ENCODE results near the gene DDRGK1. TPM values are rescaled to one million over a fixed set of nuclear protein-coding genes. Genes with fewer than 3 reads are reported as not detected.
"Not testable (repeated sequence)": the region's sequence is repeated elsewhere in the genome, so short reads cannot be mapped to it uniquely, and the experiment has no call there.

Gene DDRGK1
- total RNA-seq, 4 donors from 2014 or later, result 59.2 to 71.7 (median 66.4) TPM

DNA sequence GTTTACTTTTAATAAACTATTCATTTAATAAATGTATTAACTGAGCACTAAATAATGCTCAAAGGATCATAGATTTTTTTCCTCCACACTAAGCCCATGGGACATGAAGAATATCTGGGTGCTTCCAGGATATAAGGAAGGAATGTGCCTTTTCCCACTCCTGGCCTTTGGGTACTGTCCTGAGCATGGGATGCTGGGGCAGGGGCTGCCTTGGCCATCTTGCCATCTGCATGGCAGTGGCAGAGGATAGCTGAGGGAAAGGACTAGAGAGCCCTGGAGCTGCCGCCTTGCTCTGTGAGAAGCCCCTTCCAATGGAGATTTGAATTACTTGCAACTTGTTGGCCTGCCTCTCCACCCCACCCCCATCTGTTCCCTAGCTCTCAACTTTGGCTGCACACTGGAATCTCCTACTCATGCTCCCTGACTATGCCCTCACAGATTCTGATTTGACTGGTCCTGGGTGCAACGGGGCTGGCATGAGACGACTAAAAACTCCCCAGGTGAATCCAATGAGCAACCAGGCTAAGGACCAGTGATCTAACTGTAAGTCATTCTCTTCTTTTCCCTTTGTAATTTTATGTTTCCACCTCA is 15.6 kb downstream of the DDRGK1 start:
- 80 to 91% methylated on average over 3 of the region's 3 CpGs for WGBS, 2 donors
- Histone ChIP-seq H3K36me3 (peaks cover 18 to 61% (median 30%) of the 10 kb centered on the region in 3 donors), H3K4me3 (no peak overlapping the region), H3K27me3 (no peaks in the 10 kb centered on the region), H3K27ac (no peak overlapping the region), H3K9me3 (no peaks in the 10 kb centered on the region), H3K4me1 (peaks cover 0 to 8% (median 7%) of the 10 kb centered on the region in 3 donors)
- DNase-seq, result no peak
- intact Hi-C loops (cut with DNase I), result no loop called here
- no peak for TF ChIP-seq CTCF (IDR thresholded peaks at IDR 0.05)
- TF ChIP-seq POLR2A (IDR thresholded peaks at IDR 0.05), result no peak

GRCh38 chr20:3187861-3188260 is 16.6 kb downstream of the DDRGK1 start:
- 92 to 98% methylated on average over 9 of the region's 9 CpGs for WGBS, 2 donors
- H3K27me3 ChIP-seq; DNase-seq; intact Hi-C loops (cut with DNase I); H3K9me3 ChIP-seq; H3K27ac ChIP-seq; H3K4me3 ChIP-seq: not testable (repeated sequence)
- peaks cover 0 to 10% (median 8%) of the 10 kb centered on the region in 3 donors for H3K4me1 ChIP-seq
- peaks cover 11 to 50% (median 22%) of the 10 kb centered on the region in 3 donors for H3K36me3 ChIP-seq

DNA sequence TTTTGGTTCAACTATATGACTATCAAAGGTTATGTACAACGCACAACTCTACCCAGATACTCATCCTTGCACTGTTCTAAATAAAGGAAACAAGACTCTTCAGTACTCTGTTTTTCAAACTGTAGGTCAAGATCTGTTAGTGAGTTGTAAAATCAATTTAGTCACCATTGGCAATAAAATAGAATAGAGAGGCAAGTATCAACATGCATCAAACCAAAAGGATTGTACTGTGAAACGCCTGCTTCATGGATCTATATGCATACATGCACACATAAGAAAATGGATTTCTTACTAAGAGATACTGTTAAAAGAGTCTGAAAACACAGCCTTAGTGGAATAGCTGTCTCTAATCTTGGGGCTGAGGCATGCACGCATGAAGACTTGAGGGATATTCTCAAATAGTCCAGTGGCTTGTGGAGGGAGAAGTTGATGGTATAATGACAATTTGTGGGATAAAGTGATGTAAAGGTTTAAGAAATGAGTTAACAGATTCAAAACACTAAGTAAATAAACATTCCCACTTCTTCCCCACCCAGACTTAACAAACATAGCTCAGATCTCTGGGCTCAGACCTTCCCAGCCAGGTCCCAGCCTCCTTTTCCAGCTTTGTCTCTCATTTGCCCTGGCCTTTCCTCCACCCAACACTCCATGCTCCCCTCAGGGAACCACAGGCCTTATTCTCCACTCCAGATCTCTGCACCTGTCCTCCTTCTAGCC is 20.4 kb downstream of the DDRGK1 start:
- Histone ChIP-seq H3K36me3 (peaks cover 0 to 12% (median 0%) of the 10 kb centered on the region in 3 donors), H3K27ac (no peak overlapping the region), H3K4me3 (no peak overlapping the region), H3K9me3 (no peaks in the 10 kb centered on the region), H3K4me1 (peaks cover 0 to 10% (median 8%) of the 10 kb centered on the region in 3 donors), H3K27me3 (no peaks in the 10 kb centered on the region)
- no peak for DNase-seq
- WGBS, 2 donors, result 51 to 59% methylated on average over 3 of the region's 3 CpGs
- intact Hi-C loops (cut with DNase I), result no loop called here
- TF ChIP-seq CTCF (IDR thresholded peaks at IDR 0.05) (no peak), POLR2A (IDR thresholded peaks at IDR 0.05) (no peak)

GRCh38 chr20:3182429-3182828 is 22.1 kb downstream of the DDRGK1 start:
- H3K4me3 ChIP-seq; H3K27me3 ChIP-seq; H3K9me3 ChIP-seq; intact Hi-C loops (cut with DNase I); H3K27ac ChIP-seq; DNase-seq; H3K36me3 ChIP-seq: not testable (repeated sequence)
- WGBS, 2 donors, result 88 to 94% methylated on average over 2 to 5 of the region's 5 CpGs
- H3K4me1 ChIP-seq, result peaks cover 0 to 10% (median 8%) of the 10 kb centered on the region in 3 donors

GRCh38 chr20:3181270-3181669 is 23.2 kb downstream of the DDRGK1 start:
- no peak for DNase-seq
- TF ChIP-seq POLR2A (IDR thresholded peaks at IDR 0.05) (no peak), CTCF (IDR thresholded peaks at IDR 0.05) (no peak)
- Histone ChIP-seq H3K4me3 (no peak overlapping the region), H3K9me3 (no peaks in the 10 kb centered on the region), H3K27ac (no peak overlapping the region), H3K36me3 (no peaks in the 10 kb centered on the region), H3K4me1 (peaks cover 0 to 10% (median 8%) of the 10 kb centered on the region in 3 donors), H3K27me3 (no peaks in the 10 kb centered on the region)
- intact Hi-C loops (cut with DNase I), result no loop called here
- WGBS, 2 donors, result 68 to 70% methylated on average over 5 of the region's 5 CpGs

DNA sequence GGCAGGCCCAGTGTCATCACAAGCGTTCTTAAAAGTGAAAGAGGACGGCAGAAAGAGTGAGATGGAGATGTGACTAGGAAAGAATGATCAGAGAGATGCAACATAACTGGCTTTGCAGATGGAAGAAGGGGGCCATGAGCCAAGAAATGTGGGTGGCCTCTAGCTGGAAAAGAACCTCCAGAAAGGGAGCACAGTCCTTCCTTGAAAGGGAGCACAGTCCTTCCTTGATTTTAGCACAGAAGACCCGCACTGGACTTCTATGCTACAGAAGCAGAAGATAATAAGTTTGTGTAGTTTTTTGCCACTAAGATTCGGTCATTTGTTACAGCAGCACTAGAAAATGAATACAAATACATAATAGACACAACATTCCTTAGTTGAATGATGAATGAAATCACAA is 24.2 kb downstream of the DDRGK1 start:
- no peak for DNase-seq
- Histone ChIP-seq H3K4me3 (no peak overlapping the region), H3K36me3 (no peaks in the 10 kb centered on the region), H3K4me1 (peaks cover 0 to 12% (median 8%) of the 10 kb centered on the region in 3 donors), H3K9me3 (no peaks in the 10 kb centered on the region), H3K27ac (no peak overlapping the region), H3K27me3 (peaks cover 0 to 1% (median 0%) of the 10 kb centered on the region in 4 donors)
- intact Hi-C loops (cut with DNase I), result no loop called here
- TF ChIP-seq CTCF (IDR thresholded peaks at IDR 0.05) (no peak), POLR2A (IDR thresholded peaks at IDR 0.05) (no peak)
- 61 to 72% methylated on average over 4 of the region's 4 CpGs for WGBS, 2 donors

Measured in esophagus squamous epithelium (tissue), 5 donors.